SK-N-SH treated with all-trans-retinoic acid at 6 μM for 48 hours (cell line): Measurements from ENCODE around the gene DGAT2.

ENCODE experiments used
- SNAI2 ChIP-seq: fragments of 250-450 bp; sonication (Bioruptor Pico); IDR thresholded peaks from 2 replicates; pipeline ENCODE4 v1.5.0; 2020; ENCODE audit warnings: mild to moderate bottlenecking, moderate library complexity
- TF ChIP-seq, protein P1 (sequence below): fragments of 250-450 bp; sonication (Bioruptor Pico); IDR thresholded peaks from 2 replicates; pipeline ENCODE4 v1.8.0; 2020; ENCODE audit warnings: mild to moderate bottlenecking, moderate library complexity, borderline replicate concordance
- TF ChIP-seq, protein P2 (sequence below): fragments of 250-450 bp; sonication (Bioruptor Pico); IDR thresholded peaks from 2 replicates; pipeline ENCODE4 v1.5.1; 2021; ENCODE audit warnings: mild to moderate bottlenecking, moderate library complexity

DNA sequence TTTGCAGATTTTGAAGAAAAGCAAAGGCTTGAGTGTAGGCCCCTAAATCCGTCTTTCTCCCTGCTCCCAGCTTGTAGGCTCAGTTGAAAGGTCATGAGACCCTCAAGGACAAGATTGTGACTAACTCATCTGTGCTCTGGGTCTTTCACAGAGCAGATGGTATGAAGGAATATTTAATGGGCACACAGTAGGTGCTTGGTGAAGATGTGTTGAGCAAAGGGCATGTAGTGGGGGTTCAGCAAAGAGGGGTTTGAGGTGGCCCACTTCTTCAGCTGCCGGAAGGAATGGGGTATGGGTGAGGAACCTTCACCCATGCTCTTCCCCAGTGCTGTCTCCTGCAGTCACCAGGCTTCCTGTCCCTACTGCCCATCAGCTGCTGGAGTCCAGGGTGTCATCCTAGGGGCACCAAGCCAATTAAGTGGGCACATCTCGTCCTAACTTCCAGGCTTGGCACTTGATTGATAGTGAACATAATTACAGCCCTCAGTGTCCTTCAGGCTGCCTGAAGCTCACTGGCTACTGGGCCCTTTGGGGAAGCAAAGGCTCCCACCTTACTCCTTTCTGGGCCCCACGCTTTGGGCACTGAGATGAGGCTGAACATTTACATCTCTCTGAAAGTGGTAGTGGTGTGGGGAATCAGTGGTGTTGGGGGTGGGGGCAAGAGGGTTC lies 15.0 kb downstream of the DGAT2 start:
- TF ChIP-seq, protein P1, sequence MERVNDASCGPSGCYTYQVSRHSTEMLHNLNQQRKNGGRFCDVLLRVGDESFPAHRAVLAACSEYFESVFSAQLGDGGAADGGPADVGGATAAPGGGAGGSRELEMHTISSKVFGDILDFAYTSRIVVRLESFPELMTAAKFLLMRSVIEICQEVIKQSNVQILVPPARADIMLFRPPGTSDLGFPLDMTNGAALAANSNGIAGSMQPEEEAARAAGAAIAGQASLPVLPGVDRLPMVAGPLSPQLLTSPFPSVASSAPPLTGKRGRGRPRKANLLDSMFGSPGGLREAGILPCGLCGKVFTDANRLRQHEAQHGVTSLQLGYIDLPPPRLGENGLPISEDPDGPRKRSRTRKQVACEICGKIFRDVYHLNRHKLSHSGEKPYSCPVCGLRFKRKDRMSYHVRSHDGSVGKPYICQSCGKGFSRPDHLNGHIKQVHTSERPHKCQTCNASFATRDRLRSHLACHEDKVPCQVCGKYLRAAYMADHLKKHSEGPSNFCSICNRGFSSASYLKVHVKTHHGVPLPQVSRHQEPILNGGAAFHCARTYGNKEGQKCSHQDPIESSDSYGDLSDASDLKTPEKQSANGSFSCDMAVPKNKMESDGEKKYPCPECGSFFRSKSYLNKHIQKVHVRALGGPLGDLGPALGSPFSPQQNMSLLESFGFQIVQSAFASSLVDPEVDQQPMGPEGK: no peak
- TF ChIP-seq, protein P2, sequence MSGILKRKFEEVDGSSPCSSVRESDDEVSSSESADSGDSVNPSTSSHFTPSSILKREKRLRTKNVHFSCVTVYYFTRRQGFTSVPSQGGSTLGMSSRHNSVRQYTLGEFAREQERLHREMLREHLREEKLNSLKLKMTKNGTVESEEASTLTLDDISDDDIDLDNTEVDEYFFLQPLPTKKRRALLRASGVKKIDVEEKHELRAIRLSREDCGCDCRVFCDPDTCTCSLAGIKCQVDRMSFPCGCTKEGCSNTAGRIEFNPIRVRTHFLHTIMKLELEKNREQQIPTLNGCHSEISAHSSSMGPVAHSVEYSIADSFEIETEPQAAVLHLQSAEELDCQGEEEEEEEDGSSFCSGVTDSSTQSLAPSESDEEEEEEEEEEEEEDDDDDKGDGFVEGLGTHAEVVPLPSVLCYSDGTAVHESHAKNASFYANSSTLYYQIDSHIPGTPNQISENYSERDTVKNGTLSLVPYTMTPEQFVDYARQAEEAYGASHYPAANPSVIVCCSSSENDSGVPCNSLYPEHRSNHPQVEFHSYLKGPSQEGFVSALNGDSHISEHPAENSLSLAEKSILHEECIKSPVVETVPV (CRISPR knock-in tag): no peak
- no peak for TF ChIP-seq SNAI2 (CRISPR knock-in tag)
